NCI-H2081 treated with DMSO at 0.1 percent for 48 hours (cell line): ENCODE data around the gene KCNMA1.
"Not testable (repeated sequence)": the region's sequence is repeated elsewhere in the genome, so short reads cannot be mapped to it uniquely, and the experiment has no call there.

Source experiments
- DNase-seq: peaks from one replicate; lab custom pipeline; 2025; lab: John Stamatoyannopoulos, UW

The KCNMA1 gene

GRCh38 chr10:77392851-77393250, 244.8 kb downstream of the KCNMA1 start:
- no peak for DNase-seq

- DNase-seq, result no peak
Measured at GRCh38 chr10:77392236-77392721, 245.3 kb downstream of the KCNMA1 start.

DNA sequence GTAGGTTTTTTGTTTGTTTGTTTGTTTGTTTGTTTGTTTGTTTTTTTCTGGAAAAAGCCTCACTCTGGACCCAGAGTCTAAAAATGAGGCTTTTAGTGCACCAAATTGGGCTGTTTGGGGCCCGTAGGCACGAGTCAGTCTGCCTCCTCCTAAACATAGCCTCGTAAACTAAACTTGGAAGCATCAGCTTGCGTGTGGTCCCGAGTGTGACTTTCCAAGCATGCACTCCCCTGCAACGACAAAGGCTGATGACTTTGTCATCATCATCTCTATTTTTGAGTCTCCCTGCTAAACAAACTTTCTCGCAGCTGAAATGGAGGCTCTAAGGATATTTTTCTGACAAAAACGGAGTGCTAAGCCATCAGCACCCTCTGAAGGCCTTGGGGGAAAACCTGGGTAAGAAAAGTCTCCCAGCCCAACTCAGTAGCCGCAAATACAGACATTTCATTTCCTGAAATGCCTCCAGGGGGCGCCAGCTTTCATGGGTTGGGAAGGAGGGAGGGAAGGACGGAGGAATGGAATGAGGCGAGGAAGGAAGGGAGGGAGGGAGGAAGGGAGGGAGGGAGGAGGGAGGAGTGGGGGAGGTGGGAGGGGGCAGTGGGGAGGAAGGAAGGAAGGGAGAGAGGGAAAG, 245.9 kb downstream of the KCNMA1 start:
- no peak for DNase-seq

- DNase-seq, result no peak
Measured at GRCh38 chr10:77390481-77390891, 247.1 kb downstream of the KCNMA1 start.

GRCh38 chr10:77388571-77389100, 249.0 kb downstream of the KCNMA1 start:
- DNase-seq, result no peak

- not testable (repeated sequence) for DNase-seq
Measured at GRCh38 chr10:77387701-77388100, 249.9 kb downstream of the KCNMA1 start.

GRCh38 chr10:77387247-77387646, 250.4 kb downstream of the KCNMA1 start:
- no peak for DNase-seq

- DNase-seq, result no peak
Measured at GRCh38 chr10:77386838-77387237, 250.8 kb downstream of the KCNMA1 start.

- DNase-seq, result no peak
Measured at GRCh38 chr10:77386365-77386764, 251.2 kb downstream of the KCNMA1 start.

DNA sequence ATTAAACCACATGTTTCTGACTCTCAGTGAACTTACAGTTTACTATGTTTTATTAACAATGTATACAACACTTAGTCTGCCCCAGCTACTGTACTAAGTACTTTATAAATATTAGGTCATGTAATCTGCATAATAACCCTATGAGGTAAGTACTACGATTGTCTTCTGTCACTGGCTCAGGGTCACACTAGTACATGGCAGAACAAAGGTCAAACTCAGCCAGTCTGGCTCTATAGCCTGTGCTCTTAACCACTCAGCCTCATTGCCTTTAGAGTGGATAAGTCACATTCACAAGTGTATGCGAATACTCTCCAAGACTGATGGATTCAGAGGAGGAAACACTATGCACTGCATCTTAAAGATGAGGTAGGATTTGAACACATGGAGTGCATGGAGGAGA, 252.3 kb downstream of the KCNMA1 start:
- DNase-seq, result no peak

- DNase-seq, result no peak
Measured at GRCh38 chr10:77383861-77384553, 253.6 kb downstream of the KCNMA1 start.

DNA sequence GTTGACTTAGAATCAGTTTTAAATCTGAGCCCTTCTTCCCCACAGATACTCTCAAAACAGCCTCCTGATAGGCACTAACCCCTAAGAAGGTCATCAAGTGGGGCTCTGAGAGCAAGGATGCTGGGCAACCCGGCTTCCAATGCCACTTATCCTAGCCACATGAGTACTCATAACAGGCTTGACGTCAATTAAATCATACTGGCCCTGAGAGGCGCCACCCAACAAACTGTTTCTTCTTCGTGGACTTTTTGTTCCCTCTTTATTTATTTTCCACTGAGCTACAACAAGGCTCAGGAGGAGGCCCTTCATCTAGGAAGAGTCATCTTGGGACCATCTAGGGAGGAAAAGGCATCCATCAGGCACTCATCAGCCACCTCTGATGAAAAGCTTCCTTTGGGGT, 255.9 kb downstream of the KCNMA1 start:
- DNase-seq, result no peak

GRCh38 chr10:77380723-77381122, 256.9 kb downstream of the KCNMA1 start:
- DNase-seq, result no peak

- no peak for DNase-seq
Measured at GRCh38 chr10:77380191-77380590, 257.4 kb downstream of the KCNMA1 start.

DNA sequence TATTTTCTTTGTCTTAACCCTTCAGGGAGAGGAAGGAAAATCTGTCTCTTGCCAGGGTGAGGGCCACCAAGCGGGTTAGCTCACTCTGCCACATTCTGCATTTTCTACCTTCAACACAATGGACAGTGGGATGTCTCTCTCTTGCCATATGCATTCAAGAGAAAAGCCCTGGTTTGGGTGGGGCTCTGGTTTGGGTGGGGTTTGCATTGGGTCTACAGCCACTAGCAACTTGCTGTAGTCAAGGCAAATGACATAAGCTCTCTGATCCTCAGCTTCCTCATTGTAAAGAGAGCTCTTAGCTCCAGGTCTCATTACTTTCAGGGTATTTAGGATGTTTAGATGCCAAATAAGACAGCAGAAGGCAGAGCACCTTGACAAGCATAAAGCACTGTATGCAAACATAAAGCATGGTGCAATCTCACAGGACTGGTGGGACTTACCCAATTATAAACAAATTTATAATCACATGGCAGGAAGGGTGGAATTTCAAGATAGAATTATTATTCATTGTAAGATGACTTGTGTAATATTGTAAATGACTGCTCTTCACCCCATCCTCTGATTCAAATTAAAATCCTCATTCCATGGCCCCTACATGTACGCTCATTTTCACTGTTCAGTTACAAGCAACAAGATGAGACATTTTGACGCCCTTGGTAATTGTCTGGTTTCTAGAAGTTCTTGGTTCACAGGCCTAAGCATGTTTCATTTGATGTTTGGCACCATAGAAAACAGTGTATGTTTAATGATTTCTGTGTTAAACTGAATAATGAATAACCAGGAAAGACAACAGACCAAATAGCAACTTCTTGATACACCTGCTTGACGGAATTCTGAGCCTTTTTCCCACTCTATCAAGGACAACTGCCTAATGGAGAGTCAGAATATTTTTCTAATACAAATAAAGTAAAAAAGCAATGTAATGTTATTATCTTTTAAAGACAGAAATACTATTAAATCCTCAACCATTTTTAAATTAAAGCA, 258.9 kb downstream of the KCNMA1 start:
- DNase-seq, result no peak

GRCh38 chr10:77377678-77378352, 259.8 kb downstream of the KCNMA1 start:
- DNase-seq, result no peak

- no peak for DNase-seq
Measured at GRCh38 chr10:77377034-77377433, 260.6 kb downstream of the KCNMA1 start.

DNA sequence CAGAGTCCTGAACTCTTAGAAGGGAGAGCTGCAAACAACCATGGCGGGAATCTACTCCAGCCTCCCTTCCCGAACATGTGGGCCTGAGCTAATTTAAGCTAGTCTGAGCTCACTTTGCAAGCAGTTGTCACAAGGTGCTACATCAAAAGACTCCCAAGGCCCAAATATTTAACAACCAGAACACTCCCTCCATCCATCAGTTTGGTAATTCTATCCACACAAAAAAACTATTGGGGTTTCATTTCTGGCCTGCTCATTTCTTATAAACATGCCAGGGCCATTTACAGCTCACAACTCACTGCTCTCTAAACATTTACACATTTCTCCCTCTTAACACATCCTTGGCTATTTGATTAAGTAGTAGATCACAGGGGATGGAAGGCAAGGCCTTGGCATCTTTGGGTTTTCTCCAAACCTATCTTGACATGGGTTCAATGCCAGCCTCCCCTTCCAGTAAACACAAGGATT, 263.4 kb downstream of the KCNMA1 start:
- no peak for DNase-seq

GRCh38 chr10:77371848-77372799, 265.5 kb downstream of the KCNMA1 start:
- DNase-seq, result no peak

- no peak for DNase-seq
Measured at GRCh38 chr10:77371421-77371820, 266.2 kb downstream of the KCNMA1 start.
